HG03558 (cell line): ENCODE results near the gene ZNF81.
"Not testable (repeated sequence)": the region's sequence is repeated elsewhere in the genome, so short reads cannot be mapped to it uniquely, and the experiment has no call there.

Experiments
- ATAC-seq: cut with Tn5 transposase; IDR thresholded peaks from one replicate; pipeline ENCODE4 v1.9.1; 2021; ENCODE audit warnings: moderate number of reproducible peaks; ENCODE audit not compliant: unreplicated experiment; ENCODE audit errors: extremely low read depth

ZNF81 gene

DNA sequence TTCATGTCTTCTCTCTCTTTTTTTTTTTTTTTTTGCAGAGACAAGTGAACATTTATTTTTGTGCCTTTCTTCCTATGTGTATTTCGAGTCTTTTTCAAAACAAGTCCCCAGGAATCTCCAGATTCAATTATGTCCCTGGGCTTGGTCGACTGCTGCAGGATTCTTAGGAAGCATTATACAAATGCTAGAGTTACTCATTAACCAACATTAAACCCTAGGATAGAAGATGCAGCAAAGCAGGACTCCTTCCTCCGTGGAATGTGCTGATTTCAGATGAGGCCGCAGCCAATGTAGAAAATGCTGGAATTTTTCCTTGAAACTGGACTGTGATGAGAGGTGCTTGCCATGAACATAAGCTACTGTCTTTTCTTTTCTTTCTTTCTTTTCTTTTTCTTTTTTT is 3.4 kb downstream of the ZNF81 start:
- no peak for ATAC-seq

DNA sequence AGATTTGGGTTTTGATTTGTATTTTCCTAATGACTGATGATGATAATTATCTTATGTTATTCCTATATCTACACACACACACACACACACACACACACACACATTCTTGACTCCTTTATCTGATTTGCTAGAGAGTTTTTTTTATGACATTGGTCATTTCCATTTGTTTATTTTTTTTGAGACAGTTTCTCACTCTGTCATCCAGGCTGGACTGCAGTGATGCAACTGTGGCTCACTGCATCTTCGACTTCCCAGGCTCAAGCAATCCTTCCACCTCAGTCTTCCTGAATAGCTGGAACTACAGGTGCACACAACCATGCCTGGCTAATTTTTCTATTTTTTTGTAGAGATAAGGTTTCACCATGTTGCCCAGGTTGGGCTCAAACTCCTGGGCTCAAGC is 6.7 kb downstream of the ZNF81 start:
- ATAC-seq: no peak

DNA sequence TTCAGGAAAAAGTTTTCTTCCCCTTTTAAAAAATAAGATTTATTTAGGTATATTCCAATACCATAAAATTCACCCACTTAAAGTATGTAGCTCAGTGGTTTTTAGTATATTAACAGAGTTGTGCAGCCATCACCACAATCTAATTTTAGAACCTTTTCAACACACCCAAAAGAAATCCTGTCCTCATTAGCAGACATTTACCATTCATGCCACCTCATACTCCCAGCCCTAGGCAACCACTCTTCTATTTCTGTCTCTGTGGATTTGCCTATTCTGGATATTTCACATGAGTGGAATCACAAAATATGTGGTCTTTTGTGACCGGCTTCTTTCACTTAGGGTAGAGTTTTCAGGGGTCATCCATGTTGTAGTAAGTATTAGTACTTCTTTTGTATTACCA is 7.4 kb downstream of the ZNF81 start:
- ATAC-seq: no peak

DNA sequence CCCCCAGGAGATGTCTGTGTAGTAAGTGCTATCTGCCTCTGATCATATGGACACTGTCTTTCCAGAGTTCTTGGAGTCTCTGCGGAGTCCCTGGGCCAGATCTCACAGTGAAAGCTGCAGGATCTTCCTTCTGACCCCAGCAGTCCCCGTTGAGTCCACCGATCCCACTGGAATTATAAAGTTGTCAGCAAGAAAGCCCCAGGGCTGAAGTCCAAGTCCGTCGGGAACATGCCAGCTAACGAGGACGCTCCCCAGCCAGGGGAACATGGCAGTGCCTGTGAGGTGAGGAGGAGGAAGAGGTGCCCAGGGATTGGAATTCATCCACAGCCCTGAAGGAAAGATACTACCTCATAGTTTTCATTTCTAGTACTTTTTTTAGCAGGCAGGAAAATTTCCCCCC is 9.3 kb downstream of the ZNF81 start:
- no peak for ATAC-seq

DNA sequence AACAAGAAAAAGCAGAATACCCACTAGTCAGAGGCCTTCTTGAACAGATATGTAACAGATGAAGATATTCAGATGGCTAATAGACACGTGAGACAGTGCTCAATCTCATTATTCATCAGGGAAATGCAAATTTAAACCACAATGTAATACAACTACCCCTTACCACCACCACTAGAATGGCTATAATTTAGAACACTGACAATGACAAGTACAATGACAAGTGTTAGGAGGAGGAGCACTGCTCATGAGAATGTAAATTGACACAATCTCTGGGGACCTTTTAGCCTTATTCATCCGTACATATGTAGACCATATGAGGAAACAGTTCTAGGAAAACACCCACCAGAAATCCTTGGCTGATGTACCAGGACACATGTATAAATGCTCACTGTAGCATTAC is 13.1 kb downstream of the ZNF81 start:
- ATAC-seq: no peak

DNA sequence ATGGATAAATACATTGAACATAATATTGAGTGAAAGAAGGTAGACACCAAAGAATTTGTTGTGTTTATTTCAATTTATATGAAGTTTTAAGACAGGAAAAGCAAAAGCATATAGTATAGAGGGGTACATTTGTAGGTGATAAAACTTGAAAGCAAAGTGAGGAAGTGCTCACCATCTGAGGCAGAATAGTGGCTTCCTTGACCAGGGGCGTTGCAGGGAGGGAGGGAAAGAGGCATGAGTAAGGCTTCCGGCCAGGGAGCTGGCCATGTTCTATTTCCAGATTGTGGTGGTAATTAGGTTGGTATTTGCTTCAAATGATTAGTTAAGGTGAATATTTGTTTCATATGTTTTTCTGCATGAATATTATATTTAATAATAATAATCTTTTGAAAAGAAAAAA is 13.7 kb downstream of the ZNF81 start:
- ATAC-seq: not testable (repeated sequence)

DNA sequence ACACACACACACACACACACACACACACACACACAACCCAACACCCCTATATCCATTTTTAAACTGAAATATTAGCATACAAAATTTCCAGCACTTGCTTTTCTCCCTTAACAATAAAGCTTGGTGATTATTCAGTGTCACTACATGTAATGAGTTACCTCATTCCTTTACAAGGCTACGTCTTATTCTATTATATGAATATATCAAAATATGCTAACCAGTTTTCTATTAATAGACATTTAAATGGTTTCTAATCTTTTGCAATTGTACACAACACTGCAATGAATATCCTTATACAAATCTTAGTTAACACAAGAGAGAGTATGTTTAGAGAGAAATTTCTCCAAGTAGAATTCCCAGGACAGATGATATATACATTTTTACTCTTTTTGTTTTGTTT is 14.2 kb downstream of the ZNF81 start:
- ATAC-seq: no peak

DNA sequence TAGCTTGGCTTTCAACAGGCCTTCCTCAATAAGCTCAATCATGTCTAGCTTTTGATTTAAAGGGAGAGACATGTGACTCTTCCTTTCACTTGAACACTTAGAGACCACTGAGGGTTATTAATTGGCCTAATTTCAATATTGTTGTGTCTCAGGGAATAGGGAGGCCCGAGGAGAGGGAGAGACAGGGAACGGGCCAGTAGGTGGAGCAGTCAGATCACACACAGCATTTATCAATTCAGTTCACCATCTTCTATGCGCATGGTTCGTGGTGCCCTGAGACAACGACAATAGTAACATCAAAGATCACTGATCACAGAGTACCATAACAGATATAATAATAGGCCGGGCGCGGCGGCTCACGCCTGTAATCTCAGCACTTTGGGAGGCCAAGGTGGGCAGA is 17.8 kb downstream of the ZNF81 start:
- no peak for ATAC-seq

DNA sequence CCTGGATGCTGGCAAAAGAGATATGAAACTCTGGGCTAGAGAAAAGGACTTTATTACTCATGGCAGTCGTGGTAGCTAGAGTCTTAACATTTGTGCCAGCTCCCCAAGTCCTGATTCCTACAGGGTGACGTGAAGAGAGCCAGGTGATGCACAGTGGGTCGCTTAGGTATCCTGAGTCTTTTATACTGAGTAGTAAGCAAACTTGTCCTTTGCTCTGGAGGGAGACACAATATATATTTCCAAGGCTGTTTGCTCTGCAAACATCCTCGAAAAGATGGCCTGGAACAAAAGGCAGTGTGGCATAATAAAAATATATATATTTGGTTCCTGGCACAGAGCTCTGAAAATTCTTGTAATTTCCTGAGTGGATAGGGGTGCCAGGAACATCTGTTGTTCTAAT is 23.0 kb downstream of the ZNF81 start:
- no peak for ATAC-seq

DNA sequence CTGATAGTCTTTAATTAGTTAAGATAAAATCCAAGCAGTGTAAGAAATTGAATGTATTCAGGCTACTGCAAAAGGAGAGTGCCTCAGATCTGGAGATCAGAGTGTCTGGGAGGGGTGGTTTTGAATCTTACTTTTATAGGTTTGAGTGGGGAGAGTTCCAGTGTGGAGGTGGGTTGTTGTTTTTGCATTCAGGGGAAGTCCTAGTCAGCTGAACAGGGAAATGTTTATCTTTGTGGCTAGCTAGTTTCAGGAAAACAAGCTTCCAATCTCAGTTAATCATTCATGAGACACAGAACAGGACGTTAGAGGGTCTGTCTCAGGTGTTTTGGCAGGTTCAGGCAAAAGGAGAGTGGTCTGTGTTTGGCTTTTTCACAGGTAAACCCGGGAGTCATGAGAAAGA is 26.0 kb downstream of the ZNF81 start:
- no peak for ATAC-seq

DNA sequence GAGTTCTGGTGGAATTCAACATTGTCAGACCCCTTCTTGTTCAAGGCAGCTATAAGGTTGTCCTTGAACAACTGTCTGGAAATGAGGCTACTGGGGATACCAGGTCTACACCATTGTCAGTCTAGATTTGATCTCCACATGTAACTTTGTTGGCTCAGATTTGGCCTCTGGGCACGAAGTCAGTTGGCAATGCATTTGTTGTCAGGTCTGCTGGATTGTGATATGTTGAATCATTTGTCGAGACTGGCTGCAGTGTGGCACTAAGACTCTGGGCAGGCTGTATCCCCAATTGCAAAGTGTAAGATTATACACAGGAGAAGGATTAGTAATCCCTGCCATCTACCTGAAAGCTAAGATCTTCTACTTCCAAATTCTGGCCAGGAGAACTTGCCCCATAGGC is 26.5 kb downstream of the ZNF81 start:
- ATAC-seq: no peak

DNA sequence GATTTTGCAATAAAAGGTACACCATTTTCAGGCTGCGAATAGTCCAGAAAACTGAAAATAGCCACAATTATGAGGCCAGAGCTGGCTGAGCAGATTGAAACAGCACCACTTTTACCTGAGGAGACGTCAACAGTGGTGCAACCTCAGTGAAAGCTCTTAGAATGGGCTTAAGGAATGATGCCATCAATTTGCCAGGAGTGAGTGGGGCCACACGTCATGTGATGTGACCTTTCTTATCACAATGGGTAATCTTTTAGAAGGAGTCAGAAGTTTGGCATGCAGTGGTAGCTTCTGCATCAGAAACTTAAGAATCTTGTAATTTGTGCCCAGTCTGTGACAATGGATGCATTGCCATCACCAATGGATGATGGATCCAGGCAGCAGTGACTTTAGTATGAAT is 27.6 kb downstream of the ZNF81 start:
- no peak for ATAC-seq

DNA sequence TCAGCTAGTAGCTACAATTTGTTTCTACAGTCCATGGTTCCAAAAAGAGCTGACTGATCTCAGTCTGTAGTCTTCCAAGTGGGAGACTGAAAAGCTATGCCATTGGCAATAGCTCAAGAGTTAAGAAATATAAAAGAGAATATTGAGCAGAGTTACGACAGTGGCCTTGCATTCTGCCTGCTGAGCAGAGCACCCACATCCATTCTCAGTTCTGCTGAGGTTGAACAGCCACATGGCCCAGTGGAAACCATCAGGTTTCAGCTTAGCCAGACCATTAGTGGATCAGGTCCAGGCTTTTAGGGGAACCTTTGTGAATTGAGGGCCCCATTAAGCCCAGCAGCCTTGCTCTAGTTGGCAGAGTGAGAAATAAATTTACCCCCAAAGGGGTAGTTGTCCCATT is 28.1 kb downstream of the ZNF81 start:
- ATAC-seq: no peak

DNA sequence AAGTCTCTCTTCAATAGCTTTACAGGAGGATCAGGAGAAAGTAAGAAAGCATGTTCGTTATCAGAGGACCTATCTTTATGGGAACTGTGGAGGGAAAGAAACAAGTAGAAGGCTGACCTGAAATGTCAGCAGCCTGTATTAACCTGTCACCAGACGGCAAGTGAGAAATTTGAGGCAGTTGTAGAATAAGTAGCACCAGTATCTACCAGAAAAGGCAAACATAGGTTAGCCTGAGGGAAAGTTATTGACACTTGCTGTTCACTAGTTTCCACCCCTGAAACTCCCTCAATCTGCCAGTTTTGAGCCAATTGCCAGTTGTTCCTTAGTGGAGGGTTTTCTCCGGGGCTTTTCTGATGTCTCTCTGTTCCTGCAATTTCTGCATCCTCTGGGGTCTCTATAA is 36.4 kb downstream of the ZNF81 start:
- ATAC-seq: no peak

DNA sequence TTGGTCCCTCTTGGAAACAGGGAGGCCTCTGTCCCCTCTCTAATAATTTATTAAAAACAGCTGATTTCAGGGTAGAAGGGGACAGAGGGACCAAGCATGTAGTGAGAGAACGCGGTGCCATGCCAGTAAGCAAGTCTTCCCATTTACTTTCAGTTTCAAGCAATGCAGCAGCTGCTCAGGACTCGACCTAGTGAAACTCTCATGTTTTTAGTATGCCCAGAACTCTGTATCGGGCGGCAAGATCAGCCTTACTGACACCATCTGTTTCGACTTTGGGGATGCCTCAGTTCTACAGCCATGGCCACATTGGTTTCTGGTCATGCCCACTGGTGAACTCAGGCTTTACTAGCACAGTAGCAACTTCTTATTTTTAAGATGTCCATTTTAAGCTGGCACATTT is 40.6 kb downstream of the ZNF81 start:
- no peak for ATAC-seq

DNA sequence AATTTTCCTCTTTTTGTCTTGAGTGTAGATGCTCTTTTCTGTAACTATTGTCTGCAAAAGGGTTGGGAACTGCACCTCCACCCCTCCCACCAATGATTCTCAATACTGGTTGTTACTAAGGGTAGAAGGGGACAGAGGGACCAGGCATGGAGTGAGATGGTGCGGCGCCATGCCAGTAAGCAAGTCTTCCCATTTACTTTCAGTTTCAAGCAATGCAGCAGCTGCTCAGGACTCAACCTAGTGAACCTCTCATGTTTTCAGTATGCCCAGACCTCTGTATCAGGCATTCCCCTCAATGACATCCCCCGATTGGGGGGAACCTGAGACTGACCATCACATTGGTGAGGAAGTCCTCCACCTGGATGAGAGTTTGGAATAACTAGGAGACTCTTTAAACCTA is 41.5 kb downstream of the ZNF81 start:
- ATAC-seq: no peak

DNA sequence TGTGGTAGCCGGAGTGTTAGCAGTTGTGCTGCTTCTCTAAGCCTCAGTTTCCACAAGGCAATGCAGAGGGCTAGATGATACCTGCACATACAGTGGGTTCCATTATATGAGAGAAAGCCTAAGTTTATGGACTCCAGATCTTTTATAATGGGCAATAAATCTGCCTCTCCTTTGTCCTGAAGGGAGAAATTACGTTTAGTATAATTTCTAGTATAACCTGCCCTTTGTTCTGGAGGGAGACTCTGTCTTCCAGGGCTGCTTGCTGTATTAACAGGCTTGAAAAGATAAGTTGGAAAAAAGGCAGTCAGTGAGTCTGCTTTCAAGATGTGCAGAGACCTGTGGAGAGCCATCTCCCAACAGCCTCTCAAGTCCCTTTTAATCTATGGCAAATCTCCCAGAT is 42.8 kb downstream of the ZNF81 start:
- ATAC-seq: no peak

DNA sequence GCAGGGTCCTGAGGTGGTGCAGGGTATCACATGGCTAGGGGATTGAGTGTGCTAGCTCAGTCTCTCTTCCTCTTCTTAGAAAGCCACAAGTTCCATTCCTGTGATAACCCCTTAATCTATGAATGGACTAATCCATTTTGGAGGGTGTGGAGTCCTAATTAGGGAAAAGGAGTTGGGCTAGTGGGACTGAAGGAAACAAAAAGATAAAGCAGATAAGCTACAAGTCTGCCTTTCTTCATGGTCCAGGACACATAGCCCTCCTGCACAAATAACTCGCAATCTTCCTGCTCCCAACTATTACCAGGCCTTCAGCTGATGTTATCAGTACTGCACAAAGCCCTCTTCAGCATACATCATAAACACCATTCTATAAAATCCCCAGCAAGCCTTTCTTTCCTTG is 44.2 kb downstream of the ZNF81 start:
- ATAC-seq: no peak

DNA sequence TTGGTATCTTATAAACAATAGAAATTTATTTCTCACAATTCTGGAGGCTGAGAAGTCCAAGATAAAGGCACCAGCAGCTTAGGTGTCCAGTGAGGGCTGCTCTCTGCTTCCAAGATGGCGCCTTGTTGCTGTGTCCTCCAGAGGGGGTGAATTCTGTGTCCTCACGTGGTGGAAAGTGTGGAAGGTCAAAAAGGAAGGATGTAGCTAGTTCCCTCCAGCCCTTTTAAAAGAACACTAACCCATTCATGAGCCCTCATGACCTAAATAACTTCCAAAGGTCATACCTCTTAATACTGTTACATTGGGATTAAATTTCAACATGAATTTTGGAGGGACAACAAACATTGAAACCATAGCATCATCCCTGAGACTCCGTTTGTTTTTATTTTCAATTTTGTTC is 48.8 kb downstream of the ZNF81 start:
- no peak for ATAC-seq

DNA sequence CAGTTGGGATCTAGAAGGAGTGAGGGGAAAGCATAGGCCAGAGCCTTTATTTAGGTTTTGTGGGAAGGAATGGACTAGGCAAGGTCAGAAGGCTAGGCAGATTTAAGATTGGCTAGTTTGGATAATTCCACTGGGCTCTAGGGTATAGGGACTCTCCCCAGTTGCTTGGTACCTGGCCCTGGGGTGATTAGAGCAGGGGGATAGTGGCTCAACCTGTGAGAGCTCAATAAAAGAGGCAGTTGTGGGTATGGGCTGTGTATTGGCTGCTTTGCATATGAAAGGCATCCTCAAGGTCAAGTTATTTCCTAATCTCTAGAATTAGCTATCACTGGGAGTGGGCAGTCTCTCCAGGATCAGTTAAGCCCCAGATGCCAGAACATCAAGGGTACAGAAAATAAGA is 61.3 kb downstream of the ZNF81 start:
- no peak for ATAC-seq

DNA sequence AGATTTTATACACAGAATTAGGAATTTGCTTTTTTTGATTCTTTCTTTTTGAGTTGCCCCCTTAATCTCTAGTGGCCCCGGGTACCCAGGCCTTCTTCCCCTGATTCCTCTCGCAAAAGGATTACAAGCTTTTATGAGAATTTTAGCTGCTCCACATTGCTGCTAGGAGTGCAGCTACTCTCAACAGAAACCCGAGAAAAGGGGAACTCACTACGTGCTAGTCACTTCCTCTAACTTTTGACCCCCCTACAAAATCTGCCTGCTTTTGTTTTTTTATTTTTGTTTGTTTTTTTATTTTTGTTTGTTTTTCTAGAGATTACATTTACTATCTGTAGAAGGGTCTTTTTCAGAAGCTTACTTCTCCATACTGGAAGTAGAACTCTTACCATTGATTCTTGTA is 64.1 kb downstream of the ZNF81 start:
- ATAC-seq: no peak

DNA sequence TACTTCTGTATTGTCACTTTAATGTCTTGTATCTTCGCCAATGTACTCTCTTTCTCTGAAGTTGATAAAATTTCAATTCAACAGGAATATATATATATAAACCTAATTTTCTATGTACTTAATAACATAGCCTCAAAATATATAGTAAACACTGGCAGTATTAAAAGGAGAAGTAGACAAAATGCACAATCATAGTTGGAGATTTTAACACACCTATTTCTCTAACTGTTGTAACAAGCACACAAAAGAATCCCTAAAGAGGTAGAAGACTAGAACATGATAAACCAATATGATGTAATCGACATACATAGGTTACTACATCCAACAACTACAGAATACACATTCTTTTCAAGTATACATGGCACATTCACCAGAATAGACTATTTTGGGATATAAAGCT is 65.5 kb downstream of the ZNF81 start:
- no peak for ATAC-seq

DNA sequence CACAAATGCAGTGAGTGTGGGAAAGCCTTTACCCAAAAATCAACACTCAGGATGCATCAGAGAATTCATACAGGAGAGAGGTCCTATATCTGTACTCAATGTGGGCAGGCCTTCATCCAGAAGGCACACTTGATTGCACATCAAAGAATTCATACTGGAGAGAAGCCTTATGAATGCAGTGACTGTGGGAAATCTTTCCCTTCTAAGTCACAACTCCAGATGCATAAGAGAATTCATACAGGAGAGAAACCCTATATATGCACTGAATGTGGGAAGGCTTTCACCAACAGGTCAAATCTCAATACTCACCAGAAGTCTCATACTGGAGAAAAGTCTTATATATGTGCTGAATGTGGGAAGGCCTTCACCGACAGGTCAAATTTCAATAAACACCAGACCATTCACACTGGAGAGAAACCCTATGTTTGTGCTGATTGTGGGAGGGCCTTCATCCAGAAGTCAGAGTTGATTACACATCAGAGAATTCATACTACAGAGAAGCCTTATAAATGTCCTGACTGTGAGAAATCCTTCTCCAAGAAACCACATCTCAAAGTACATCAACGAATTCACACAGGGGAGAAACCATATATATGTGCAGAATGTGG is 79.3 kb downstream of the ZNF81 start:
- ATAC-seq: no peak
